T-helper 2 cell treated with Interferon-gamma antibody and Interleukin-4, amounts not matched to agents 5 μg/mL and 100 μg/mL, for 36 hours (primary cell): ENCODE measurements around the gene ZBP1.

Source experiments
- DNase-seq: peaks from one replicate; pipeline ENCODE4 v3.0.0; 2021; ENCODE audit warnings: low spot score
- H3K27ac Mint-ChIP-seq: one replicate; pipeline ENCODE4 v1.8.0; 2021; ENCODE audit warnings: mild to moderate bottlenecking, mixed read lengths
- H3K27me3 Mint-ChIP-seq: one replicate; pipeline ENCODE4 v1.8.0; 2021; ENCODE audit warnings: low read depth, mixed read lengths
- H3K36me3 Mint-ChIP-seq: one replicate; pipeline ENCODE4 v1.8.0; 2021; ENCODE audit warnings: low read depth, mixed read lengths
- H3K4me1 Mint-ChIP-seq: one replicate; pipeline ENCODE4 v1.8.0; 2021; ENCODE audit warnings: low read depth, mixed read lengths
- H3K4me3 Mint-ChIP-seq: one replicate; pipeline ENCODE4 v1.8.0; 2022; ENCODE audit warnings: mild to moderate bottlenecking, moderate library complexity, mixed read lengths
- H3K9me3 Mint-ChIP-seq: one replicate; pipeline ENCODE4 v1.8.0; 2021; ENCODE audit warnings: mixed read lengths

ZBP1 gene

GRCh38 chr20:57568960-57569359 lies 51.3 kb downstream of the ZBP1 start:
- no peak overlapping the region for H3K27ac Mint-ChIP-seq
- H3K36me3 Mint-ChIP-seq: no peaks in the 10 kb centered on the region
- H3K27me3 Mint-ChIP-seq: peaks cover 2% of the 10 kb centered on the region
- no peaks in the 10 kb centered on the region for H3K9me3 Mint-ChIP-seq
- no peak for DNase-seq
- H3K4me1 Mint-ChIP-seq: no peaks in the 10 kb centered on the region
- H3K4me3 Mint-ChIP-seq: no peak overlapping the region

- Mint-ChIP-seq H3K27me3 (peaks cover 2% of the 10 kb centered on the region), H3K9me3 (no peaks in the 10 kb centered on the region), H3K4me3 (no peak overlapping the region), H3K4me1 (no peaks in the 10 kb centered on the region), H3K27ac (no peak overlapping the region), H3K36me3 (no peaks in the 10 kb centered on the region)
- no peak for DNase-seq
Measured at GRCh38 chr20:57568088-57568896, 51.9 kb downstream of the ZBP1 start.

- Mint-ChIP-seq H3K27ac (no peak overlapping the region), H3K9me3 (no peaks in the 10 kb centered on the region), H3K27me3 (no peaks in the 10 kb centered on the region), H3K4me3 (no peak overlapping the region), H3K4me1 (no peaks in the 10 kb centered on the region), H3K36me3 (no peaks in the 10 kb centered on the region)
- no peak for DNase-seq
Measured at GRCh38 chr20:57567471-57568079, 52.7 kb downstream of the ZBP1 start.

- no peak overlapping the region for H3K4me3 Mint-ChIP-seq
- no peak overlapping the region for H3K27ac Mint-ChIP-seq
Measured at GRCh38 chr20:57566803-57567459, 53.3 kb downstream of the ZBP1 start.

GRCh38 chr20:57566399-57566798 lies 53.8 kb downstream of the ZBP1 start:
- no peaks in the 10 kb centered on the region for H3K27me3 Mint-ChIP-seq
- no peaks in the 10 kb centered on the region for H3K4me1 Mint-ChIP-seq
- no peak for DNase-seq
- no peak overlapping the region for H3K27ac Mint-ChIP-seq
- H3K4me3 Mint-ChIP-seq: no peak overlapping the region
- no peaks in the 10 kb centered on the region for H3K9me3 Mint-ChIP-seq
- H3K36me3 Mint-ChIP-seq: no peaks in the 10 kb centered on the region

More at GRCh38 chr20:57566803-57567459, 53.3 kb downstream of the ZBP1 start:
- Mint-ChIP-seq H3K4me1 (no peaks in the 10 kb centered on the region), H3K9me3 (no peaks in the 10 kb centered on the region), H3K27me3 (no peaks in the 10 kb centered on the region), H3K36me3 (no peaks in the 10 kb centered on the region)
- DNase-seq: no peak

GRCh38 chr20:57564951-57565642 lies 55.1 kb downstream of the ZBP1 start:
- Mint-ChIP-seq H3K4me1 (no peaks in the 10 kb centered on the region), H3K4me3 (no peak overlapping the region), H3K27me3 (no peaks in the 10 kb centered on the region), H3K36me3 (no peaks in the 10 kb centered on the region), H3K27ac (no peak overlapping the region), H3K9me3 (no peaks in the 10 kb centered on the region)
- no peak for DNase-seq

- Mint-ChIP-seq H3K36me3 (no peaks in the 10 kb centered on the region), H3K27me3 (peaks cover under 1% of the 10 kb centered on the region), H3K9me3 (no peaks in the 10 kb centered on the region), H3K27ac (no peak overlapping the region), H3K4me1 (no peaks in the 10 kb centered on the region), H3K4me3 (no peak overlapping the region)
- DNase-seq: no peak
Measured at GRCh38 chr20:57564180-57564802, 55.9 kb downstream of the ZBP1 start.

- Mint-ChIP-seq H3K4me1 (no peaks in the 10 kb centered on the region), H3K27me3 (peaks cover 3% of the 10 kb centered on the region), H3K27ac (no peak overlapping the region), H3K9me3 (no peaks in the 10 kb centered on the region), H3K4me3 (no peak overlapping the region), H3K36me3 (no peaks in the 10 kb centered on the region)
- DNase-seq: no peak
Measured at GRCh38 chr20:57563522-57563921, 56.7 kb downstream of the ZBP1 start.

GRCh38 chr20:57562541-57563465 lies 57.4 kb downstream of the ZBP1 start:
- H3K27me3 Mint-ChIP-seq: peaks cover 3% of the 10 kb centered on the region
- H3K36me3 Mint-ChIP-seq: no peaks in the 10 kb centered on the region

GRCh38 chr20:57561356-57562279 lies 58.6 kb downstream of the ZBP1 start:
- DNase-seq: no peak
- Mint-ChIP-seq H3K4me3 (no peak overlapping the region), H3K36me3 (no peaks in the 10 kb centered on the region), H3K4me1 (no peaks in the 10 kb centered on the region), H3K27me3 (peaks cover 7% of the 10 kb centered on the region), H3K27ac (no peak overlapping the region), H3K9me3 (no peaks in the 10 kb centered on the region)

More at GRCh38 chr20:57562541-57563465, 57.4 kb downstream of the ZBP1 start:
- H3K27ac Mint-ChIP-seq: no peak overlapping the region
- no peak overlapping the region for H3K4me3 Mint-ChIP-seq
- DNase-seq: no peak
- H3K9me3 Mint-ChIP-seq: no peaks in the 10 kb centered on the region
- H3K4me1 Mint-ChIP-seq: no peaks in the 10 kb centered on the region

GRCh38 chr20:57560554-57561355 lies 59.5 kb downstream of the ZBP1 start, which contains the start of gene PCK1:
Gene PCK1, plus strand, starts transcription at chr20:57561110. Its CDS starts 302 bp downstream, at chr20:57561412.
- no peaks in the 10 kb centered on the region for H3K4me1 Mint-ChIP-seq
- H3K27me3 Mint-ChIP-seq: peaks cover 7% of the 10 kb centered on the region
- H3K27ac Mint-ChIP-seq: no peak within 1 kb of the TSS
- H3K9me3 Mint-ChIP-seq: no peaks in the 10 kb centered on the region
- no peak for DNase-seq
- H3K4me3 Mint-ChIP-seq: no peak within 1 kb of the TSS
- no peaks in the 10 kb centered on the region for H3K36me3 Mint-ChIP-seq
